Psoas muscle (tissue), 8 donors: ENCODE data around the gene PLA2G7. TPM values are rescaled to one million over a fixed set of nuclear protein-coding genes. Genes with fewer than 3 reads are reported as not detected.

ENCODE experiments used
- ATAC-seq, 4 donors: fragments of 200-7000 bp; cut with Tn5 transposase; one replicate each; pipeline ENCODE4 v1.9.1; 2020; ENCODE audit warnings: moderate library complexity in 3 of 4, mild to moderate bottlenecking in 2 of 4
- DNase-seq, 2 donors: peaks; one replicate each; pipeline ENCODE4 v3.0.0-alpha.2; 2020
- H3K27ac ChIP-seq: fragments of 200-600 bp; one replicate; pipeline ENCODE4 v1.8.0; 2022
- H3K27me3 ChIP-seq, 3 donors: fragments of 200-600 bp in 1 of 3; one replicate each; pipeline versions ENCODE4 v1.6.1 to v1.8.0; 2013 to 2022; ENCODE audit warnings: low read length in 2 of 3, mild to moderate bottlenecking in 2 of 3, moderate library complexity in 1 of 3; ENCODE audit not compliant: insufficient read depth in 3 of 3
- H3K36me3 ChIP-seq, 2 donors: fragments of 200-600 bp in 1 of 2; one replicate each; pipeline versions ENCODE4 v1.6.1 to v1.8.0; 2013 to 2022; ENCODE audit warnings: low read depth in 1 of 2, mild to moderate bottlenecking in 1 of 2, moderate library complexity in 1 of 2; ENCODE audit not compliant: insufficient read depth in 1 of 2
- H3K4me1 ChIP-seq: fragments of 200-600 bp; one replicate; pipeline ENCODE4 v1.8.0; 2022
- H3K4me3 ChIP-seq: fragments of 200-600 bp; one replicate; pipeline ENCODE4 v1.8.0; 2022; ENCODE audit warnings: mild to moderate bottlenecking
- H3K9me3 ChIP-seq: fragments of 200-600 bp; one replicate; pipeline ENCODE4 v1.8.0; 2022
- CTCF ChIP-seq: fragments of 200-600 bp; IDR thresholded peaks from one replicate; pipeline ENCODE4 v1.8.0; 2022; ENCODE audit warnings: antibody characterized with exemption
- WGBS, 3 donors: extraction: QIAGEN DNeasy Blood & Tissue Kit; methylation state at CpG; one replicate each; pipeline versions ENCODE4 v1.1.6 to v1.1.7; 2013; 5-methylcytosine and 5-hydroxymethylcytosine counted together
- intact Hi-C, 2 donors: fragments of 100-400 bp; cut with DNase I; formaldehyde crosslinking; loops; one replicate each; pipeline versions ENCODE4 v1.11.0 to v1.14.2; 2022
- polyA plus RNA-seq, 3 donors: library from polyadenylated mRNA; stranded (reverse); fragments of 200-250 nt; gene quantifications; one replicate each; pipeline ENCODE4 v1.2.3, GENCODE V29; 2013
- total RNA-seq, 4 donors: library from RNA; stranded (reverse); fragmentation: NEBNext Ultra II Directional in 2 of 4; extraction: Animal tissue kit (Norgen Biotek cat#: 25700) in 2 of 4; gene quantifications; one replicate each; pipeline versions ENCODE4 v1.2.1 to v1.2.4, GENCODE V29; 2021 to 2023
- donor health status: healthy with polysubstance abuse.
- donor health status: DM: no; HTN: no; CAD: no; lungs with moderate emphysema.
- donor health status: Bipolar disorder and iron deficiency.
- donor health status: healthy.
- donor health status: DM: yes; HTN: yes; CAD: no.
- donor health status: DM: no; HTN: no; CAD: no.
- donor health status: DM: no; HTN: no; CAD: no.
- donor health status: DM: yes; HTN: yes; CAD: no.

PLA2G7 gene
- total and polyA plus RNA-seq, 7 donors, result 0.03 to 0.66 (median 0.21) TPM; not detected in 3

DNA sequence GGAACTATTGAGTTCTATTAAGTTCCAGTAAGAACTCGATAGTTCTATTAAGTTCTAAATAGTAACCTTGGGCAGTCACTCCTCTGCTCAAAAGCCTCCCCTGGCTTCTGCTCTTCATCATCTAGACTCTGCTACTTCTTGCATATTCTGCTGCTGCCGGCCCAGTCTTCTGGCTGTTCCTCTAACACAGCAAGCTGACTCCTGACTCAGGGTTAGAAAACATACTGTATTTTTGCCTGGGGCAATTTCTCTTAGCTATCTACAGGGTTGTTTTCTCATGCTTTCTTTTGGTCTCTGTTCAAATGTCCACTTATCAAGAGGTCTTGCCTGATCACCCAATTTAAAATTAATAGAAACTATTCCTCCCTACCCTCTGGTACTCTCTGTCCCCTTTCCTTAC lies 67.8 kb downstream of the PLA2G7 start:
- Histone ChIP-seq H3K4me1 (no peaks in the 10 kb centered on the region), H3K36me3 (peaks cover 0 to 82% of the 10 kb centered on the region in 2 donors), H3K9me3 (no peaks in the 10 kb centered on the region), H3K27me3 (no peaks in the 10 kb centered on the region), H3K27ac (no peak overlapping the region), H3K4me3 (no peak overlapping the region)
- no peak for DNase-seq
- intact Hi-C loops, result no loop called here
- no peak for ATAC-seq
- WGBS, 3 donors, result 95 to 98% (median 97%) methylated on average over 2 of the region's 2 CpGs
- no peak for TF ChIP-seq CTCF

GRCh38 chr6:46661483-46661882 lies 73.7 kb downstream of the PLA2G7 start:
- Histone ChIP-seq H3K27me3 (no peaks in the 10 kb centered on the region), H3K36me3 (peaks cover 0 to 92% of the 10 kb centered on the region in 2 donors), H3K4me3 (no peak overlapping the region), H3K4me1 (no peaks in the 10 kb centered on the region), H3K27ac (no peak overlapping the region), H3K9me3 (no peaks in the 10 kb centered on the region)
- intact Hi-C loops, result no loop called here
- TF ChIP-seq CTCF, result no peak
- ATAC-seq (no peak), DNase-seq (no peak)
- 80 to 86% (median 82%) methylated on average over 2 of the region's 2 CpGs for WGBS, 3 donors

DNA sequence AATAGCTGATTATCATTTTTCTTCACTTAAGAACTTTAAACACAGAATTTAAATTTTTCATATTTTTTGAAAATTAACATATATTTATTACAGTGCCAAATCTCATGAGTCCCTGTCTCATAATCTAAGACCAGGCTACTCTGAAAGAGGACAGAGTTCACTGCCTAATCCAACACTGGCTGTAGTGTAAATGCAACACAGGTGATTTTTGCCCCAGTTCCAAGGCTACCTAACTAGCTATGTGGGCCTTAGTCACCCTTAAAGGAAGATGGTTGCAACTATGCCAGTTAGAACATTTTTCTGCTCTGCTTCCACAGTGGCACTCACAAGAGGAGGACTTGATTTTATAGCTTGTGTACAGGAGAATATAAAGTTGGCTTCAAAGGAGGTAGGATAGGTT lies 77.5 kb downstream of the PLA2G7 start:
- H3K4me1 ChIP-seq, result peaks cover 12% of the 10 kb centered on the region
- intact Hi-C loops, result no loop called here
- ATAC-seq (no peak), DNase-seq (no peak)
- no peak overlapping the region for H3K4me3 ChIP-seq
- H3K27ac ChIP-seq, result no peak overlapping the region
- H3K27me3 ChIP-seq, result no peaks in the 10 kb centered on the region
- peaks cover 0 to 63% of the 10 kb centered on the region in 2 donors for H3K36me3 ChIP-seq
- no peak for TF ChIP-seq CTCF
- H3K9me3 ChIP-seq, result no peaks in the 10 kb centered on the region

DNA sequence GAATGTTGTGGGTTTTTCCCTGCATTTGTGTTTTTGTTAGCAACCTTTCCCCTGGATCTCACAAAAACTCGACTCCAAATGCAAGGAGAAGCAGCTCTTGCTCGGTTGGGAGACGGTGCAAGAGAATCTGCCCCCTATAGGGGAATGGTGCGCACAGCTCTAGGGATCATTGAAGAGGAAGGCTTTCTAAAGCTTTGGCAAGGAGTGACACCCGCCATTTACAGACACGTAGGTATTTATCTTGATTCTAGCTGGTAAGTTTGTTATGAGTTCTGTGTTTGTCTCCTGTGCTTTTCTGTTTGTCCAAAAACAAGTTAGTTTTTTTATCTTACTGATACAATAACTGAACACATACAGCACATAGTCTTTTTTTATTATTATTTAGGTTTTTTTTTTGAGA lies 79.4 kb downstream of the PLA2G7 start:
- 75 to 80% (median 79%) methylated on average over 6 of the region's 6 CpGs for WGBS, 3 donors
- peak; percentile 10 for TF ChIP-seq CTCF
- DNase-seq (no peak), ATAC-seq (no peak)
- Histone ChIP-seq H3K4me1 (peaks cover 14% of the 10 kb centered on the region), H3K27me3 (no peaks in the 10 kb centered on the region), H3K9me3 (no peaks in the 10 kb centered on the region), H3K4me3 (no peak overlapping the region), H3K36me3 (peaks cover 0 to 45% of the 10 kb centered on the region in 2 donors), H3K27ac (no peak overlapping the region)
- intact Hi-C loops, result no loop called here

Other genes starting within 250 kb of the PLA2G7 start
- 100 to 1,000 TPM in 1 of 4 donors, 10 to 100 TPM in 3; 13.2 to 108 (median 50.8) TPM for gene RCAN2, start 243.9 kb downstream of the PLA2G7 start, total RNA-seq
- gene RCAN2, start 243.9 kb downstream of the PLA2G7 start, polyA plus RNA-seq, result 10 to 100 TPM in 2 of 3 donors, 1 to 10 TPM in 1; 2.6 to 20.0 (median 15.8) TPM
- under 1 TPM; 0.62 to 0.90 (median 0.67) TPM for gene CYP39A1, start 82.6 kb downstream of the PLA2G7 start, total RNA-seq
- 1 to 10 TPM in 1 of 3 donors, under 1 TPM in 2; 0.34 to 2.0 (median 0.58) TPM for gene CYP39A1, start 82.6 kb downstream of the PLA2G7 start, polyA plus RNA-seq
- 10 to 100 TPM in 1 of 4 donors, 1 to 10 TPM in 3; 6.8 to 13.3 (median 8.4) TPM for gene SLC25A27, start 82.4 kb downstream of the PLA2G7 start, total RNA-seq
- gene SLC25A27, start 82.4 kb downstream of the PLA2G7 start, polyA plus RNA-seq, result 1 to 10 TPM; 2.1 to 5.3 (median 2.2) TPM
- under 1 TPM; 0.17 to 0.42 (median 0.23) TPM for gene TDRD6, start 47.5 kb downstream of the PLA2G7 start, total RNA-seq
- gene TDRD6, start 47.5 kb downstream of the PLA2G7 start, polyA plus RNA-seq, result under 1 TPM; 0.04 to 0.45 (median 0.13) TPM
- gene ANKRD66, start 11.6 kb upstream of the PLA2G7 start, total RNA-seq, result not detected
- not detected for gene ANKRD66, start 11.6 kb upstream of the PLA2G7 start, polyA plus RNA-seq
- not detected for gene MEP1A, start 58.0 kb upstream of the PLA2G7 start, total RNA-seq
- under 1 TPM in 2 of 3 donors, not detected in 1; 0.04 to 0.21 TPM for gene MEP1A, start 58.0 kb upstream of the PLA2G7 start, polyA plus RNA-seq
- gene ADGRF5, start 186.6 kb upstream of the PLA2G7 start, total RNA-seq, result 10 to 100 TPM; 18.7 to 58.0 (median 22.4) TPM
- 10 to 100 TPM; 14.3 to 23.3 (median 15.0) TPM for gene ADGRF5, start 186.6 kb upstream of the PLA2G7 start, polyA plus RNA-seq